ENCODE measurements around the gene VCL.
"Not testable (repeated sequence)": the region's sequence is repeated elsewhere in the genome, so short reads cannot be mapped to it uniquely, and the experiment has no call there.

VCL gene

GRCh38 chr10:74048433-74048832 lies 50.5 kb downstream of the VCL start:
- Histone ChIP-seq H3K4me3 (ENCODE audit: low read depth in 1 of 2, low read length in 2 of 2) (no peak overlapping the region), H3K27me3 (ENCODE audit: low read depth, low read length) (no peaks in the 10 kb centered on the region), H3K27ac (ENCODE audit: low read length) (no peak overlapping the region), H3K4me1 (ENCODE audit: control insufficient read depth in 1 of 2, insufficient read depth in 2 of 2, low read length in 2 of 2) (peaks cover 0 to 43% of the 10 kb centered on the region in 2 donors), H3K36me3 (ENCODE audit: control insufficient read depth in 1 of 2, insufficient read depth in 2 of 2, low read length in 2 of 2) (peaks cover 5 to 12% of the 10 kb centered on the region in 2 donors), H3K9me3 (ENCODE audit: control insufficient read depth in 1 of 2, low read length in 2 of 2) (no peaks in the 10 kb centered on the region)

- Histone ChIP-seq H3K4me3 (ENCODE audit: low read depth in 1 of 2, low read length in 2 of 2) (no peak overlapping the region), H3K27me3 (ENCODE audit: low read depth, low read length) (no peaks in the 10 kb centered on the region), H3K36me3 (ENCODE audit: control insufficient read depth in 1 of 2, insufficient read depth in 2 of 2, low read length in 2 of 2) (peaks cover 0 to 4% of the 10 kb centered on the region in 2 donors), H3K4me1 (ENCODE audit: control insufficient read depth in 1 of 2, insufficient read depth in 2 of 2, low read length in 2 of 2) (peaks cover 0 to 43% of the 10 kb centered on the region in 2 donors), H3K27ac (ENCODE audit: low read length) (no peak overlapping the region), H3K9me3 (ENCODE audit: control insufficient read depth in 1 of 2, low read length in 2 of 2) (no peaks in the 10 kb centered on the region)
Measured at GRCh38 chr10:74049955-74050354, 52.0 kb downstream of the VCL start.

- H3K36me3 ChIP-seq (ENCODE audit: control insufficient read depth in 1 of 2, insufficient read depth in 2 of 2, low read length in 2 of 2), result peaks cover 0 to 4% of the 10 kb centered on the region in 2 donors
- H3K9me3 ChIP-seq (ENCODE audit: control insufficient read depth in 1 of 2, low read length in 2 of 2), result no peaks in the 10 kb centered on the region
- no peak overlapping the region for H3K27ac ChIP-seq (ENCODE audit: low read length)
- no peak overlapping the region for H3K4me3 ChIP-seq (ENCODE audit: low read depth in 1 of 2, low read length in 2 of 2)
- no peaks in the 10 kb centered on the region for H3K27me3 ChIP-seq (ENCODE audit: low read depth, low read length)
- peaks cover under 1 to 44% of the 10 kb centered on the region in 2 donors for H3K4me1 ChIP-seq (ENCODE audit: control insufficient read depth in 1 of 2, insufficient read depth in 2 of 2, low read length in 2 of 2)
Measured at GRCh38 chr10:74050653-74051052, 52.7 kb downstream of the VCL start.

GRCh38 chr10:74051736-74052342 lies 53.9 kb downstream of the VCL start:
- H3K9me3 ChIP-seq (ENCODE audit: control insufficient read depth in 1 of 2, low read length in 2 of 2), result no peaks in the 10 kb centered on the region
- H3K36me3 ChIP-seq (ENCODE audit: control insufficient read depth in 1 of 2, insufficient read depth in 2 of 2, low read length in 2 of 2), result no peaks in the 10 kb centered on the region
- no peak overlapping the region for H3K4me3 ChIP-seq (ENCODE audit: low read depth in 1 of 2, low read length in 2 of 2)
- no peak overlapping the region for H3K27ac ChIP-seq (ENCODE audit: low read length)
- H3K27me3 ChIP-seq (ENCODE audit: low read depth, low read length), result no peaks in the 10 kb centered on the region
- H3K4me1 ChIP-seq (ENCODE audit: control insufficient read depth in 1 of 2, insufficient read depth in 2 of 2, low read length in 2 of 2), result peaks cover 11 to 54% of the 10 kb centered on the region in 2 donors

- H3K4me1 ChIP-seq (ENCODE audit: control insufficient read depth in 1 of 2, insufficient read depth in 2 of 2, low read length in 2 of 2), result peaks cover 11 to 48% of the 10 kb centered on the region in 2 donors
- no peak overlapping the region for H3K4me3 ChIP-seq (ENCODE audit: low read depth in 1 of 2, low read length in 2 of 2)
- no peaks in the 10 kb centered on the region for H3K36me3 ChIP-seq (ENCODE audit: control insufficient read depth in 1 of 2, insufficient read depth in 2 of 2, low read length in 2 of 2)
- H3K9me3 ChIP-seq (ENCODE audit: control insufficient read depth in 1 of 2, low read length in 2 of 2), result no peaks in the 10 kb centered on the region
- H3K27ac ChIP-seq (ENCODE audit: low read length), result no peak overlapping the region
- no peaks in the 10 kb centered on the region for H3K27me3 ChIP-seq (ENCODE audit: low read depth, low read length)
Measured at GRCh38 chr10:74052994-74053393, 55.1 kb downstream of the VCL start.

GRCh38 chr10:74055383-74056049 lies 57.6 kb downstream of the VCL start:
- Histone ChIP-seq H3K27ac (ENCODE audit: low read length) (peak overlapping the region; percentile 37), H3K36me3 (ENCODE audit: control insufficient read depth in 1 of 2, insufficient read depth in 2 of 2, low read length in 2 of 2) (no peaks in the 10 kb centered on the region), H3K4me3 (ENCODE audit: low read depth in 1 of 2, low read length in 2 of 2) (no peak overlapping the region), H3K4me1 (ENCODE audit: control insufficient read depth in 1 of 2, insufficient read depth in 2 of 2, low read length in 2 of 2) (peaks cover 15 to 37% of the 10 kb centered on the region in 2 donors), H3K9me3 (ENCODE audit: control insufficient read depth in 1 of 2, low read length in 2 of 2) (no peaks in the 10 kb centered on the region), H3K27me3 (ENCODE audit: low read depth, low read length) (no peaks in the 10 kb centered on the region)

GRCh38 chr10:74056050-74056818 lies 58.3 kb downstream of the VCL start:
- Histone ChIP-seq H3K4me1 (ENCODE audit: control insufficient read depth in 1 of 2, insufficient read depth in 2 of 2, low read length in 2 of 2) (peaks cover 15 to 35% of the 10 kb centered on the region in 2 donors), H3K36me3 (ENCODE audit: control insufficient read depth in 1 of 2, insufficient read depth in 2 of 2, low read length in 2 of 2) (no peaks in the 10 kb centered on the region), H3K27me3 (ENCODE audit: low read depth, low read length) (no peaks in the 10 kb centered on the region), H3K27ac (ENCODE audit: low read length) (peak overlapping the region; percentile 37), H3K9me3 (ENCODE audit: control insufficient read depth in 1 of 2, low read length in 2 of 2) (no peaks in the 10 kb centered on the region), H3K4me3 (ENCODE audit: low read depth in 1 of 2, low read length in 2 of 2) (no peak overlapping the region)

GRCh38 chr10:74058071-74058470 lies 60.2 kb downstream of the VCL start:
- Histone ChIP-seq H3K36me3 (ENCODE audit: control insufficient read depth in 1 of 2, insufficient read depth in 2 of 2, low read length in 2 of 2) (peaks cover under 1 to 1% of the 10 kb centered on the region in 2 donors), H3K4me1 (ENCODE audit: control insufficient read depth in 1 of 2, insufficient read depth in 2 of 2, low read length in 2 of 2) (peaks cover 15 to 35% of the 10 kb centered on the region in 2 donors), H3K4me3 (ENCODE audit: low read depth in 1 of 2, low read length in 2 of 2) (no peak overlapping the region), H3K27me3 (ENCODE audit: low read depth, low read length) (no peaks in the 10 kb centered on the region), H3K27ac (ENCODE audit: low read length) (no peak overlapping the region), H3K9me3 (ENCODE audit: control insufficient read depth in 1 of 2, low read length in 2 of 2) (no peaks in the 10 kb centered on the region)

GRCh38 chr10:74058658-74059057 lies 60.7 kb downstream of the VCL start:
- Histone ChIP-seq H3K27ac (ENCODE audit: low read length) (no peak overlapping the region), H3K27me3 (ENCODE audit: low read depth, low read length) (no peaks in the 10 kb centered on the region), H3K4me3 (ENCODE audit: low read depth in 1 of 2, low read length in 2 of 2) (no peak overlapping the region), H3K9me3 (ENCODE audit: control insufficient read depth in 1 of 2, low read length in 2 of 2) (no peaks in the 10 kb centered on the region), H3K4me1 (ENCODE audit: control insufficient read depth in 1 of 2, insufficient read depth in 2 of 2, low read length in 2 of 2) (peaks cover 15 to 35% of the 10 kb centered on the region in 2 donors), H3K36me3 (ENCODE audit: control insufficient read depth in 1 of 2, insufficient read depth in 2 of 2, low read length in 2 of 2) (peaks cover 6 to 7% of the 10 kb centered on the region in 2 donors)

GRCh38 chr10:74061104-74061503 lies 63.2 kb downstream of the VCL start:
- Histone ChIP-seq H3K27me3 (ENCODE audit: low read depth, low read length) (no peaks in the 10 kb centered on the region), H3K9me3 (ENCODE audit: control insufficient read depth in 1 of 2, low read length in 2 of 2) (no peaks in the 10 kb centered on the region), H3K4me3 (ENCODE audit: low read depth in 1 of 2, low read length in 2 of 2) (no peak overlapping the region), H3K36me3 (ENCODE audit: control insufficient read depth in 1 of 2, insufficient read depth in 2 of 2, low read length in 2 of 2) (peaks cover 9 to 22% of the 10 kb centered on the region in 2 donors), H3K4me1 (ENCODE audit: control insufficient read depth in 1 of 2, insufficient read depth in 2 of 2, low read length in 2 of 2) (peaks cover 10 to 32% of the 10 kb centered on the region in 2 donors), H3K27ac (ENCODE audit: low read length) (no peak overlapping the region)

GRCh38 chr10:74061978-74062377 lies 64.1 kb downstream of the VCL start:
- H3K9me3 ChIP-seq (ENCODE audit: control insufficient read depth in 1 of 2, low read length in 2 of 2); H3K27ac ChIP-seq (ENCODE audit: low read length); H3K27me3 ChIP-seq (ENCODE audit: low read depth, low read length); H3K4me3 ChIP-seq (ENCODE audit: low read depth in 1 of 2, low read length in 2 of 2): not testable (repeated sequence)
- H3K36me3 ChIP-seq (ENCODE audit: control insufficient read depth in 1 of 2, insufficient read depth in 2 of 2, low read length in 2 of 2), result peaks cover 9 to 22% of the 10 kb centered on the region in 2 donors
- H3K4me1 ChIP-seq (ENCODE audit: control insufficient read depth in 1 of 2, insufficient read depth in 2 of 2, low read length in 2 of 2), result peaks cover 4 to 26% of the 10 kb centered on the region in 2 donors
